Osteocyte (in vitro differentiated cells): ENCODE data around the gene DPP6. TPM values are rescaled to one million over a fixed set of nuclear protein-coding genes. Genes with fewer than 3 reads are reported as not detected.
"Not testable (repeated sequence)": the region's sequence is repeated elsewhere in the genome, so short reads cannot be mapped to it uniquely, and the experiment has no call there.

ENCODE experiments used
- DNase-seq: peaks from one replicate; pipeline ENCODE4 v3.0.0; 2021; ENCODE audit warnings: mixed read lengths; ENCODE audit not compliant: unreplicated experiment; ENCODE audit errors: extremely low spot score
- H3K27ac Mint-ChIP-seq: one replicate; pipeline ENCODE4 v1.8.0; 2021; ENCODE audit warnings: mild to moderate bottlenecking, mixed read lengths; ENCODE audit not compliant: unreplicated experiment
- H3K27me3 Mint-ChIP-seq: one replicate; pipeline ENCODE4 v1.8.0; 2021; ENCODE audit warnings: mixed read lengths; ENCODE audit not compliant: unreplicated experiment
- H3K36me3 Mint-ChIP-seq: one replicate; pipeline ENCODE4 v1.8.0; 2021; ENCODE audit warnings: mixed read lengths; ENCODE audit not compliant: unreplicated experiment
- H3K4me1 Mint-ChIP-seq: one replicate; pipeline ENCODE4 v1.8.0; 2021; ENCODE audit warnings: mixed read lengths; ENCODE audit not compliant: unreplicated experiment
- H3K4me3 Mint-ChIP-seq: one replicate; pipeline ENCODE4 v1.8.0; 2021; ENCODE audit warnings: mild to moderate bottlenecking, moderate library complexity, mixed read lengths; ENCODE audit not compliant: unreplicated experiment
- H3K9me3 Mint-ChIP-seq: one replicate; pipeline ENCODE4 v1.8.0; 2021; ENCODE audit warnings: mixed read lengths; ENCODE audit not compliant: unreplicated experiment
- total RNA-seq: library from RNA; stranded (reverse); gene quantifications from 2 replicates; pipeline ENCODE4 v1.2.1, GENCODE V29; 2021
- TF ChIP-seq, protein P1 (sequence below): fragments of 200-600 bp; sonication (generic); IDR thresholded peaks from 2 replicates; pipeline ENCODE4 v1.5.0; 2021; ENCODE audit warnings: antibody characterized with exemption, mild to moderate bottlenecking, moderate library complexity

DPP6 gene
- total RNA-seq, 1 donor from 2014 or later = not detected

- Mint-ChIP-seq H3K9me3 (no peaks in the 10 kb centered on the region), H3K27ac (no peak overlapping the region), H3K4me1 (no peaks in the 10 kb centered on the region), H3K36me3 (no peaks in the 10 kb centered on the region), H3K4me3 (no peak overlapping the region), H3K27me3 (peaks cover 7% of the 10 kb centered on the region)
- DNase-seq = peak; percentile 38
- TF ChIP-seq, protein P1, sequence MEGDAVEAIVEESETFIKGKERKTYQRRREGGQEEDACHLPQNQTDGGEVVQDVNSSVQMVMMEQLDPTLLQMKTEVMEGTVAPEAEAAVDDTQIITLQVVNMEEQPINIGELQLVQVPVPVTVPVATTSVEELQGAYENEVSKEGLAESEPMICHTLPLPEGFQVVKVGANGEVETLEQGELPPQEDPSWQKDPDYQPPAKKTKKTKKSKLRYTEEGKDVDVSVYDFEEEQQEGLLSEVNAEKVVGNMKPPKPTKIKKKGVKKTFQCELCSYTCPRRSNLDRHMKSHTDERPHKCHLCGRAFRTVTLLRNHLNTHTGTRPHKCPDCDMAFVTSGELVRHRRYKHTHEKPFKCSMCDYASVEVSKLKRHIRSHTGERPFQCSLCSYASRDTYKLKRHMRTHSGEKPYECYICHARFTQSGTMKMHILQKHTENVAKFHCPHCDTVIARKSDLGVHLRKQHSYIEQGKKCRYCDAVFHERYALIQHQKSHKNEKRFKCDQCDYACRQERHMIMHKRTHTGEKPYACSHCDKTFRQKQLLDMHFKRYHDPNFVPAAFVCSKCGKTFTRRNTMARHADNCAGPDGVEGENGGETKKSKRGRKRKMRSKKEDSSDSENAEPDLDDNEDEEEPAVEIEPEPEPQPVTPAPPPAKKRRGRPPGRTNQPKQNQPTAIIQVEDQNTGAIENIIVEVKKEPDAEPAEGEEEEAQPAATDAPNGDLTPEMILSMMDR = no peak
Measured at GRCh38 chr7:154919344-154920225, 867.4 kb downstream of the DPP6 start.

DNA sequence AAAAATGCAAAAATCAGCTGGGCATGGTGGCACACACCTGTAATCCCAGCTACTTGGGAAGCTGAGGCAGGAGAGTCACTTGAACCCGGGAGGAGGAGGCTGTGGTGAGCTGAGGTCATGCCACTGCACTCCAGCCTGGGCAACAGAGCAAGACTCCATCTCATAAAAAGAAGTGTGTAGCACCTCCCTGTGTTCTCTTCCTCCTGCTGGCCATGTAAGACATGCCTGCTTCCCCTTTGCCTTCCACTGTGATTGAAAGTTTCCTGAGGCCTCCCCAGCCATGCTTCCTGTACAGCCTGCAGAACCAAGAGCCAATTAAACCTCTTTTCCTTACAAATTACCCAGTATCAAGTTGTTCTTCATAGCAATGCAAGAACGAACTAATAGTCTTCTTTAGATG, 870.3 kb downstream of the DPP6 start:
- H3K9me3 Mint-ChIP-seq, H3K36me3 Mint-ChIP-seq, H3K4me3 Mint-ChIP-seq, H3K27ac Mint-ChIP-seq, H3K4me1 Mint-ChIP-seq: not testable (repeated sequence)
- peaks cover 24% of the 10 kb centered on the region for H3K27me3 Mint-ChIP-seq
- peak; percentile 38 for DNase-seq

DNA sequence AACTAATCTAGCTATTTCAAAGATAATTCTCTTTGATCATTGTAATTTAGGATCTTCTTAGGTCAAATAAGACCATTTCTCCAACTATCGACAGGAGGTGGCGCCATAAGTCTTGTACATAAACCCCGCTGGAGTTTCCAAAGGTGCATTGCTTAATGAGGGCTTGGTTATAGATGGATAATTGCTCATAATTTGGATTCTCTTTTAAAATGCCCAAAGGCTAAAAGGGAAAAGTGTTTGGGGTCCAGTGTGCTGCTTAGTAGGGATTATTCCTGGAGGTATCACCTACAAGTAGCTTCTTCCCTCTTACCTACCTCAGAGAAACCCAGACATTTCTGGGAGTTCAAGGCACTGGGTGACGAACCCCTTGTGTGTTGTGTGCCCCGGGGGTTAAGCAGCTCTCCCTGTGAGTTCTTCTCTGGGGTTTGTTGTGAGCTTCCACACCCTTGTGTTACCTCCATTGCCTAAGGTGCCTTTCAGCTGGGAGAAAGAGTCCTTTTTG, 875.5 kb downstream of the DPP6 start:
- H3K4me1 Mint-ChIP-seq = peaks cover 10% of the 10 kb centered on the region
- peak; percentile 68 for DNase-seq
- H3K27me3 Mint-ChIP-seq = peaks cover 24% of the 10 kb centered on the region
- H3K9me3 Mint-ChIP-seq = no peaks in the 10 kb centered on the region
- no peaks in the 10 kb centered on the region for H3K36me3 Mint-ChIP-seq
- TF ChIP-seq, protein P1 = peak; percentile 68
- H3K27ac Mint-ChIP-seq = peak overlapping the region; percentile 74
- H3K4me3 Mint-ChIP-seq = peak overlapping the region; percentile 70

- H3K36me3 Mint-ChIP-seq = no peaks in the 10 kb centered on the region
- H3K27me3 Mint-ChIP-seq = peaks cover 24% of the 10 kb centered on the region
- H3K4me3 Mint-ChIP-seq = peak overlapping the region; percentile 70
- H3K4me1 Mint-ChIP-seq = peaks cover 10% of the 10 kb centered on the region
- peak; percentile 77 for DNase-seq
- TF ChIP-seq, protein P1 = no peak
- peak overlapping the region; percentile 74 for H3K27ac Mint-ChIP-seq
- H3K9me3 Mint-ChIP-seq = no peaks in the 10 kb centered on the region
Measured at GRCh38 chr7:154928136-154929005, 876.2 kb downstream of the DPP6 start.

DNA sequence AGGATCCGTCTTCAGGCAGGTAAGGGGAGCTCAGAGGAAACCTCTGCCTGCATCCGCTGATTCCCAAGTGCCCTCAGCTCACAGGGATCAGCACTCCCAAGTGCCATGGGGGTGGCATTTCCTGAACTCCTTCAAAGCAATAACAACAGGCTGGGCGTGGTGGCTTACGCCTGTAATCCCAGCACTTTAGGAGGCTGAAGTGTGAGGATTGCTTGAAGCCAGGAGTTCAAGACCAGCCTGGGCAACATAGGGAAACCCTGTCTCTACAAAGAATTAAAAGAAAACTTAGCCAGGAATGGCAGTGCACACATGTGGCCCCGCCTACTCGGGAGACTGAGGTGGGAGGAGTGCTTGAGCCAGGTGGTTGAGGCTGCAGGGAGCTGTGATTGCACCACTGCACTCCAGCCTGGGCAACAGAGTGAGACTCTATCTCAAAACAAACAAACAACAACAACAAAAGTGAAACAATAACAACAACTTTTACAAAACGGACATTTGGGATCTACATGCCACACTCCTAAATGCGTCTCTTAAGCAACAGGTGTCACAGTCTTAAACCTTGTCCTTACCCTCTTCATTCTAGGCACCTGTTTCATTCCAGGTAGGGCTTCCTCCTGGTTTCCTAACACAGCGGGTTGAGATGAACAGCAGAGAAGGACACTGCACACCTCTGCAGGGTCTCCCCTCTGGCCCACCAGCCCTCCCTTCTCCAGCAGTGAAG, 877.0 kb downstream of the DPP6 start:
- peak; percentile 62 for DNase-seq
- Mint-ChIP-seq H3K27ac (peak overlapping the region; percentile 74), H3K4me1 (peaks cover 10% of the 10 kb centered on the region), H3K36me3 (no peaks in the 10 kb centered on the region), H3K9me3 (no peaks in the 10 kb centered on the region), H3K27me3 (peaks cover 22% of the 10 kb centered on the region), H3K4me3 (peak overlapping the region; percentile 70)
- TF ChIP-seq, protein P1 = no peak
